Measurements from ENCODE around the gene RERG. TPM values are rescaled to one million over a fixed set of nuclear protein-coding genes. Genes with fewer than 3 reads are reported as not detected.

RERG gene
- total and polyA plus RNA-seq, 2 donors from 2014 or later, result 29.3 to 44.7 TPM

- Histone ChIP-seq H3K9me3 (ENCODE audit: control insufficient read depth in 2 of 3, insufficient read depth in 1 of 3, low read length in 3 of 3) (no peaks in the 10 kb centered on the region), H3K27me3 (ENCODE audit: control insufficient read depth, insufficient read depth, low read length) (no peaks in the 10 kb centered on the region), H3K4me3 (ENCODE audit: low read length in 3 of 3) (no peak overlapping the region), H3K4me1 (ENCODE audit: control insufficient read depth in 2 of 3, insufficient read depth in 2 of 3, low read depth in 1 of 3, low read length in 3 of 3) (peaks cover 8 to 23% (median 17%) of the 10 kb centered on the region in 3 donors), H3K9ac (ENCODE audit: low read length in 3 of 3) (no peak overlapping the region), H3K27ac (ENCODE audit: low read depth in 2 of 2, low read length in 2 of 2) (peak overlapping the region; percentile 19 to 63), H3K36me3 (ENCODE audit: control insufficient read depth in 2 of 3, insufficient read depth in 3 of 3, low read length in 3 of 3) (no peaks in the 10 kb centered on the region)
- TF ChIP-seq CTCF (IDR thresholded peaks at IDR 0.05; ENCODE audit: borderline replicate concordance, extremely low read depth, insufficient read depth), result no peak
- intact Hi-C loops (cut with DNase I), result no loop called here
- DNase-seq (no peak), FAIRE-seq (no peak)
These were observed 25.0 kb downstream of the RERG start for GRCh38 chr12:15196221-15196620.

- Histone ChIP-seq H3K4me1 (ENCODE audit: control insufficient read depth in 2 of 3, insufficient read depth in 2 of 3, low read depth in 1 of 3, low read length in 3 of 3) (peaks cover 5 to 17% (median 11%) of the 10 kb centered on the region in 3 donors), H3K4me3 (ENCODE audit: low read length in 3 of 3) (no peak overlapping the region), H3K27ac (ENCODE audit: low read depth in 2 of 2, low read length in 2 of 2) (peak overlapping the region in 1 of 2 donors; percentile 62), H3K9me3 (ENCODE audit: control insufficient read depth in 2 of 3, insufficient read depth in 1 of 3, low read length in 3 of 3) (no peaks in the 10 kb centered on the region), H3K9ac (ENCODE audit: low read length in 3 of 3) (no peak overlapping the region), H3K36me3 (ENCODE audit: control insufficient read depth in 2 of 3, insufficient read depth in 3 of 3, low read length in 3 of 3) (no peaks in the 10 kb centered on the region), H3K27me3 (ENCODE audit: control insufficient read depth, insufficient read depth, low read length) (no peaks in the 10 kb centered on the region)
- no peak for TF ChIP-seq CTCF (IDR thresholded peaks at IDR 0.05; ENCODE audit: borderline replicate concordance, extremely low read depth, insufficient read depth)
- DNase-seq (no peak), FAIRE-seq (no peak)
- intact Hi-C loops (cut with DNase I), result no loop called here
These were observed 26.5 kb downstream of the RERG start for GRCh38 chr12:15194456-15195368.

- H3K4me1 ChIP-seq (ENCODE audit: control insufficient read depth in 2 of 3, insufficient read depth in 2 of 3, low read depth in 1 of 3, low read length in 3 of 3), result peaks cover 5 to 17% (median 11%) of the 10 kb centered on the region in 3 donors
- no peak overlapping the region for H3K4me3 ChIP-seq (ENCODE audit: low read length in 3 of 3)
- no peaks in the 10 kb centered on the region for H3K9me3 ChIP-seq (ENCODE audit: control insufficient read depth in 2 of 3, insufficient read depth in 1 of 3, low read length in 3 of 3)
- DNase-seq (peak in 3 of 5 donors; percentile 33 to 90 (median 73)), FAIRE-seq (no peak)
- H3K36me3 ChIP-seq (ENCODE audit: control insufficient read depth in 2 of 3, insufficient read depth in 3 of 3, low read length in 3 of 3), result no peaks in the 10 kb centered on the region
- no peaks in the 10 kb centered on the region for H3K27me3 ChIP-seq (ENCODE audit: control insufficient read depth, insufficient read depth, low read length)
- H3K9ac ChIP-seq (ENCODE audit: low read length in 3 of 3), result no peak overlapping the region
- intact Hi-C loops (cut with DNase I), result no loop called here
- H3K27ac ChIP-seq (ENCODE audit: low read depth in 2 of 2, low read length in 2 of 2), result peak overlapping the region; percentile 4 to 10
- TF ChIP-seq CTCF (IDR thresholded peaks at IDR 0.05; ENCODE audit: borderline replicate concordance, extremely low read depth, insufficient read depth), result no peak
These were observed 27.3 kb downstream of the RERG start for GRCh38 chr12:15193946-15194345.
